Loucy (cell line): ENCODE measurements around the gene IREB2.

Source experiments
- EZH2phosphoT487 ChIP-seq: fragments of 200-600 bp; IDR thresholded peaks from 2 replicates; pipeline ENCODE4 v1.6.1; 2018; ENCODE audit warnings: antibody characterized with exemption, mild to moderate bottlenecking, moderate library complexity, borderline replicate concordance
- TF ChIP-seq, protein P1 (sequence below): fragments of 200-600 bp; sonication (generic); conservative IDR thresholded peaks from 2 replicates; pipeline ENCODE4 v1.5.1; 2014; ENCODE audit warnings: mild to moderate bottlenecking, antibody characterized with exemption, low read length

DNA sequence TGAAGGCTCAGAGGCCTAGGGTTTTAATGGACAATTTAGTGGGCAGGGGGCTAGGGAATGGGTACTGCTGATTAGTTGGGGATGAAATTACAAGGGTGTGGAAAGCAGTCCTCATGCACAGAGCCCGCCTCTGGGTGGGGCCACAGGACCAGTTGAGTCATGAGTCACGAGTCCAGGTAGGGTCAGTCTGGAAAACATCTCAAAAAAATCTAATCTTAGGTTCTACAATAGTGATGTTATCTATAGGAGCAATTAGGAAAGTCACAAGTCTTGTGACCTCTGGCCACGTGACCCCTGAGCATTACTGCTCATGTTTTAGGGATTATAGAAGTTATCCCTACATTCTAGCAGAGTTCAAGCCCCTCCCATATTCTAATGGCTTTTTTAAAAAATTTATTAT lies 18.6 kb upstream of the IREB2 start:
- TF ChIP-seq EZH2phosphoT487: no peak
- TF ChIP-seq, protein P1, sequence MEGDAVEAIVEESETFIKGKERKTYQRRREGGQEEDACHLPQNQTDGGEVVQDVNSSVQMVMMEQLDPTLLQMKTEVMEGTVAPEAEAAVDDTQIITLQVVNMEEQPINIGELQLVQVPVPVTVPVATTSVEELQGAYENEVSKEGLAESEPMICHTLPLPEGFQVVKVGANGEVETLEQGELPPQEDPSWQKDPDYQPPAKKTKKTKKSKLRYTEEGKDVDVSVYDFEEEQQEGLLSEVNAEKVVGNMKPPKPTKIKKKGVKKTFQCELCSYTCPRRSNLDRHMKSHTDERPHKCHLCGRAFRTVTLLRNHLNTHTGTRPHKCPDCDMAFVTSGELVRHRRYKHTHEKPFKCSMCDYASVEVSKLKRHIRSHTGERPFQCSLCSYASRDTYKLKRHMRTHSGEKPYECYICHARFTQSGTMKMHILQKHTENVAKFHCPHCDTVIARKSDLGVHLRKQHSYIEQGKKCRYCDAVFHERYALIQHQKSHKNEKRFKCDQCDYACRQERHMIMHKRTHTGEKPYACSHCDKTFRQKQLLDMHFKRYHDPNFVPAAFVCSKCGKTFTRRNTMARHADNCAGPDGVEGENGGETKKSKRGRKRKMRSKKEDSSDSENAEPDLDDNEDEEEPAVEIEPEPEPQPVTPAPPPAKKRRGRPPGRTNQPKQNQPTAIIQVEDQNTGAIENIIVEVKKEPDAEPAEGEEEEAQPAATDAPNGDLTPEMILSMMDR: no peak
